ENCODE measurements around the gene MRAS.
"Not testable (repeated sequence)": the region's sequence is repeated elsewhere in the genome, so short reads cannot be mapped to it uniquely, and the experiment has no call there.

Gene MRAS

DNA sequence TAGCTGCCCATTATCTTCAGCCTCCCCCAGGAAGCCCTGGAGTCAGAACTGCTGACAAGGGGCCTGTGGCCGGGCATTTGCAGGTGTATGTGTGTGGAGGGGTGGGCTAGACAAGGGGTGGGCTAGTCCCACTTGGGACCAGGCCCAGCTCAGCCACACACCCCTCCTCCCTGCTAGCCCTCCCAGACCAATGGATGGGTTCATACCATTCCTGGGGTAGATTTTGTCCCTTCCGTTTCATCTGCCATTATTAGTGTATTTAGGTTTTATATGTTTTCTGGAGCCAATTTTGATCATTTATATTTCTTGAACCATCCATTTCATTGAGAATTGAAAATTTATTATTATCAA, 42.2 kb downstream of the MRAS start:
- no peak for DNase-seq

GRCh38 chr3:138394156-138394555, 45.8 kb downstream of the MRAS start:
- DNase-seq = no peak

- DNase-seq = peak; percentile 23 to 73 (median 48)
These were observed 46.3 kb downstream of the MRAS start for GRCh38 chr3:138394686-138395085.

DNA sequence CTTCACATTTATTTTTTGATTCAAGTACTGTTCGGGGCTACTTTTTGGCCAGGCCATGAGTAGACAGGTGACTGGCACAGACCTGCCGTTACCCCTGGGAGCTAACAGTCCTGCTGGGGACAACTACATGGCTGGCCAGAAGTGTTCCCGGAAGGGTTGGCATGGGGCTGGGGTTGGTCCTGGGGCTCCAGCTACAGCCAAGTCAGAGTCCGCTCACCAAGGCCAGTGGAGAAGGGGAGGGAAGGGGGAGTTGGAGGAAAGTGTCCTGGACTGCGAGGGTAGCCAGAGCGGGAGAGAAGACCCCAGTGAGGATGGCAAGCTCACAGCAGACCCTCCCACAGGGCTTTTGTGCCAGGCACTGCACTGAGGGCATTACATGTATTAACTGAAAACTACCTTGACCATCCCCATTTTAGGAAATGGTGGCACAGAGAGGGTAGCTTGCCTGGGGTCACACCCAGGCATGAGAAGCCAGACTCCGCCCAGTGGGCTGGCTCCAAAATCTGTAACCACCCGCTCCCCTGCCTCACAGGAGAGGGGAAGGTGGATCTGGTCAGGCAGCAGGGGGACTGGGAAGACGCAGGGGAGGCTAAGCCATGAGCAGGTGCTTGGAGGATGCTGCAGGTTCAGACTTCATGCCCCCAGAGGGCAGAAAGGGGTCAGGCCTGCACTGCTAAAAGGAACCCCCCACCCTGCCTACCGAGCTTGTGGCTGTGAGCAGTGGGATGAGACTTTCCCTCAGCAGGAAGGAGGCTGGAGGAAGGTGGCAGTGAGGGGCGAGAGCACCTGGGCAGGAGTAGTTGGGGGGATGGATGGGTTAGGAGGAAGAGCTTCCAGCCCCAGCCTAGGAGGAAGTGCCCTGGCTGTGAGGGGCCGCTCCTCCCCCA, 47.7 kb downstream of the MRAS start:
- no peak for DNase-seq

DNA sequence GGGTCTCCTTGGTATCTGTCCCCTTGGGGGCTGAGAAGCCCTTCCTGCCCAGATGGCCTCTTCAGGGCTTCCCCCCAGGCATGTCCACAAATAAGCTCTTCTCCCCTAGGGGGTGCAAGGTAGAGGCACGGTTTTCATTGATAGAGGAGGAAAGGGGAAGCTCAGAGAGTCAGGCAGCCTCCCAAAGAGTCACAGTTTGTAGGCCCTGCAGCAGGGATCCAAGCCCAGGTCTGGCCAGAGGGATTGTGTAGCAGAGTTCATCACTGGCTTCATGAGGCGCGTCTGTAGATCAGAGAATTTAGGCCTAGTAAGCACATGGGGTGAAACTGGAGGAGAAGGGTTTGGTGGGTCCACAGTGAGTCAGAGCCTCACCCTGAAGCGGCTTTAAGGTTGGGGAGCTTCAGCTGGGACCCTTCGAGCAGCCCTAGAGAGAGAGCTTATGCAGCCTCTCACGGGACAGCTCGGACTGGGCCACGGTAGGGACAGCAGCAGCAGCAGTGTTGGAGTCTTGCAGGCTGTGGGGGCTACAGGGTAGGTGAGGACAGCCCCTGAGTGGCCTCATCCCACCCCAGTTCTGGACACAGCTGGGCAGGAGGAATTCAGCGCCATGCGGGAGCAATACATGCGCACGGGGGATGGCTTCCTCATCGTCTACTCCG, 48.5 kb downstream of the MRAS start:
- no peak for DNase-seq

GRCh38 chr3:138397983-138398382, 49.6 kb downstream of the MRAS start:
- no peak for DNase-seq

GRCh38 chr3:138398791-138399575, 50.6 kb downstream of the MRAS start:
- DNase-seq = no peak

GRCh38 chr3:138399766-138400165, 51.4 kb downstream of the MRAS start:
- DNase-seq = no peak

GRCh38 chr3:138400651-138401070, 52.3 kb downstream of the MRAS start:
- no peak for DNase-seq

DNA sequence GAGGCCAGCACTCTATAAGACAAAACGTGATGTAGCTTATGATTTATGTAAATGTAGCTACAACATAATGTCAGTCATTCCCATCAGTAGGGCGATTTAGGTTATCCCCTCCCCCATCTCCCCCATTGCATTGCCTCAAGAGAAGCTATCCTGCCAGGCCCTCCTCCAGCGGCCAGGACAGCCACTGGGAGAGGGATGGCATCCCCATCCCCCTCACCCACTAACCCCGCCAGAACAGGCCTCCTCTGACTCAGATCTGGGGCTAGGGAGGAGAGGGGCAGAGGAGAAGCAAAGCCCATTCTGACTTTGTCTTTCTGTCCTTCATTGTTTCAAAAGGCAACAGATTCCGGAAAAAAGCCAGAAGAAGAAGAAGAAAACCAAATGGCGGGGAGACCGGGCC, 53.5 kb downstream of the MRAS start:
- DNase-seq = no peak

DNA sequence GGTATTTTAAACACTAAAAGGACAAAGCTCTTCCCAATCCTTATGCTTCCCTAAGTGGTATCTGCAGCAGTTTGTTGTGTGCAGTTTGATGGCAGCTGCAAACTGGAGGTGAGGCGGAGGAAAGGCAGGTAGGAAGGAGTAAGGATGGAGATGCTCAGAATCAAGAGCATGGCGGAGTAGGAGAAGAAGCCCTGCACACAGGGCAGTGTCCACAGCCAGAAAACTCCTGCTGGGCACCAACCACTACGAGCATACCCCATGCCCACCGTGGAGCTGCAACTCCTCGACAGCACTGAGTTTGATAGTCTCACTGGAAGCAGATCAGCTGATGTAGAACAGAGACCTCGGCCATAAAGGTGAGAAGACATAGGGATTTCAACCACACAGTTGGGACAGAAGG, 55.7 kb downstream of the MRAS start:
- no peak for DNase-seq

DNA sequence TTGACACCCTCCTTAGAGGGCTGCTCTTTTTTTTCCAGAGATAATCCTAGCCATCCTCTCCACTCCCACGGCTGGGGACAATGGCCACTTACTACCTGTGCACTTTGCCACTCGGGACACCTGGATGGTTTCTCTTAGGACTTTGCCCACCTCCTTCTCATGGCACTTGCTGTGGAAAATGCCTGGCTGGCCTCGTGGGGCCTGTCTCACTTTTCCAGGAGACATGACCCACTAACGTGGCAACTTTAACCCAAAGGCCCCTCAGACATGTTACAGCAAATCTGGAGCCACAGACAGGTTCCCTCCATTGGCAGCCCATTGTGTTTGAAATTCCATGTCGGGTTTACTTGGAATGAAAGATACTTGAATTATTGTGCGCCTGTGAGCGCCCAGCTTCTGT, 56.6 kb downstream of the MRAS start:
- no peak for DNase-seq

DNA sequence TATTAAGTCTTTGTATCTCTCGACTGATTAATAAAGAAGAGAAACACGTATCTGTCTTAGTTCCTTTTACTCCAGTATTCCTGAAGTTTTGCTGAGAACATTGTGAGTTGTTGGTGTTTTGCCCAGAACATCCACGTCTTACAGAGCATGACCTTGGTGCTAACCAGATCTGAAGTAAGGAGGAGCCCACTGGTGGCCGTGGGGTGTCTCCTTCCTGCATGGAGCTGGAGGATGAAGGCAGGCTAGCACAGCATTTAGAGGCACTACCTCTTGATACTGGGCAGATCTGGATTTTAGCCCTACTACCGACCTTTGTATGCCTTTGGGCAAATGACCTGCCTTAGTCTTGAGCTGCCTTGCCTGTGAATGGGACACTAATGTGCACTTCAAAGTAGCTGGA, 57.1 kb downstream of the MRAS start:
- DNase-seq = no peak

DNA sequence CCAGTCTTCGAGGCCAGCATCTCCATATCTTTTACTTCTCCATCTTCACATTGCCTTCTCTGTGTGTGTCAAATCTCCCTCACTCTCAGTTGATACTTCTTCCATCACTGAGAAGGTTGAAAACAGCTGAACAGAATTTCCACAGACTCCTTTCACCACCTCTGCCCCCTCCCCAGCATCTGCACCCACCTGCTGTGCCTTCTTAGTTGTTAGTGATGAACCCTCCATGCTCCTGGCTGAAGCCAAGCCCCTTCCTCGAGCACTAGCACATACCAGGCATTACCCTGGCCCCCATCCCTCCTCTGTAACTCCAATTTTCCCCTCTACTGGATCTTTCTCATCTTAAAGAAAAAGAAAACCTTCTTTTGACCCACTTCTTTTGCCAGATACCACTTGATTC, 58.2 kb downstream of the MRAS start:
- DNase-seq = no peak

GRCh38 chr3:138407236-138407907, 59.0 kb downstream of the MRAS start:
- no peak for DNase-seq

DNA sequence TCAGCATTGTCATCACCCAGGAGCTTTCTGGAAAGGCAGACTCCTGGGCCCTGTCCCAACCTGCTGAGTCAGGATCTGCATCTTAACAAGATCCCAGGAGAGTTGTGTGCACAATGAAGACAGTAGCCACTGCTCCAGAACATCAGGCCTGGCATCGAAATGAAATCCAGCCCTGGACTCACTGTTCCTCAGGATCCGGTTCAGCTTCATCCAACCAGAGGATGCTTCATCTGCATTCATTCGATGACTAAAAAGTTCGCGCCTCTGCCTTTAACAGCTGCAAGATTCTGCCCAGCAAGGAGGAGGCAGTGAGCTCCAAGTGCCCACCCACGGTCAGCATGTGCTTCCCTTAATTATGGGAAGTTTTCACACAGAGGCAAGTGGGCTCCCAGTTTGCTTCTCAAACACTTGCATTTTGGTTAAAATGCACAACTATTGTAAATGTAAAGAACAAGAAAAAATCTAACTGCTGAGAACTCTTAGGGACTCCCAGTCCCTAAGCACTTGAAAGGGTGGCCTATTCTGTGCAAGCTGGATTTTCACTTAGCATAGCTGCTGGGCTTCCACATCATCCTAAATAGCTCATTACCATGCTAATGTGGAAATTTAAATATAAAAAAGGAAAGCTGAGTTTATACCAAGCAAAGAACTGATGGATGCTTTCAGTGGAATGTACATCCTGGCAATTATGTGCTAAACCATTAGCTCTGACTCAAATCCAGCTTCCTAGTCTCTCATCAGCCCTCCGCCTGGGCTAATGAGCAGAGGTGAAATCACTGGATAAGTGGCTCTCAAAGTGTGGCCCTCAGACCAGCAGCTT, 60.6 kb downstream of the MRAS start:
- peak; percentile 73 to 84 (median 84) for DNase-seq

DNA sequence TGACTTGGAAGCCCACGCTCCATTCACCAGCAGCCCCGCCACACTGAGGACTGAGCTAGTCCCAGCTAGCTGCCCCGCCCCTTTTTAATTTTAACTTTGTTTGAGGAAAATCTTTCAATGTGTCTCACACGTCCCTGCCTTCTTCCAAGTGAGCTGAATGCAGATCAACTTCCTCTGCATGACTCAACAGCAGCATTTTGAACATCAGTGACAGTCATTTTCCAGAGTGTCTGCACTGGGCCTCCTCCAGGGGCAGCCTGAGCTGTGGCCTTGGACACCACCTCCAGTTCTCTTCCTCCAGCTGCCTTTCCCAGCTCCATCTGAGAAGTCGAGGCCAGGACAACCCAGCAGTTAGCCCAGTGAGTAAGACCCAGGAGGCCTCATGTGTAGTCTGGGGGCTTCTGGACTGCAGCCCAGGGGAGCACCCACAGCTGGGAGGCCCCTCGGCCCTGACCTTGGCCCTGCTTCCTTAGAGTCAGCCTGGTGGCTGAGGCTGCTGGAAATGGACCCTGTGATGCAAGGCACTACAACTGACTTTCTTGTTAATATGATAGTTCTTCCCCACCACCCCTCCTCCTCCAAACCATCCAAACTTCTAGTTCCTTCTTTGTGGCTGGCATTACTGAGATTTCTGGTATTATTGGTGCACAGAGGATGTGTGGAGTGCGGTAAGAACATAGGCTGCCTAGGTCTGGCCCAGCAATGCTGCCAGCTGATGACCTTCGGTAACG, 64.6 kb downstream of the MRAS start:
- peak; percentile 80 to 94 (median 87) for DNase-seq

- not testable (repeated sequence) for DNase-seq
These were observed 67.9 kb downstream of the MRAS start for GRCh38 chr3:138416236-138416635.

GRCh38 chr3:138417559-138417982, 69.2 kb downstream of the MRAS start:
- peak; percentile 81 to 90 (median 86) for DNase-seq

GRCh38 chr3:138418601-138419206, 70.3 kb downstream of the MRAS start:
- no peak for DNase-seq

DNA sequence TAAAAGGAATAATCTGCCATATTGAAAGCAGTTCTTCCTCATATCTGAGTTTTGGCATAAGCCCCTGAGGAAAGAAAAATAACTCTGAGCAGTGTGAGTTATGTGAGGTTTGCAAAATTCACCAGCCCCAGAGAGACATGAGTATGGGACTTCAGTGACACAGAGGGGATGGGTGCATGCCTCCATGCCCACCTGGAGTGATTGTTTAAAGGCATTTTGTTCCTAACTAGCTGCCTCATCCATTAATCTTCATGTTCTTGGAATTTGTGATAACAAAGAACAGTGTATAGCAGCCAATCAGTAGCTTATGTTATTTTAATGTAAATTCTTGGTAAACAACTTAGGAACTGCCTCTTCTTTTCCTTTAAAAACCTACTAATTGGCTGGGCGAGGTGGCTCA, 74.9 kb downstream of the MRAS start:
- no peak for DNase-seq

Data from suppressor macrophage (primary cell).